ENCODE results near the gene CYYR1.
"Not testable (repeated sequence)": the region's sequence is repeated elsewhere in the genome, so short reads cannot be mapped to it uniquely, and the experiment has no call there.

Gene CYYR1

DNA sequence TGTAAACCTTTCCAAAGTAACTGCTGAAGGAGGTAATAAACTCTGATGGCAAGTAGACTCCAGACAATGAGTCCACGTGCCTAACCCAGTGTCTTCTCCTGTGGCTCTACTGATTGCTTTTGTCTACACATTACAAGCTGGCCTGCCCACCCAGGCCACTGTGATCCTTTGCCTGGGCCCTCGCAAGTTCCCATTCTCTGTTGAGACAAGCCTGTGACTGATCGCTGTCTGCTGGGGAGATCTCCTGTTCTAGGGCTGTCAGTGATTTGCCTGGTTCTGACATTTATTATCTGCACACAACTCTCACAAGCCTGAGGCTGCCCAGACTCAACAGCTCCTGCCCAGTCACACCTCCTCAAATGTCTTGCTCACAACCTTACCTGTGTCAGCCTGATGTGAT, 81.4 kb downstream of the CYYR1 start:
- DNase-seq (ENCODE audit: low read depth in 1 of 2, low spot score in 1 of 2) = no peak

DNA sequence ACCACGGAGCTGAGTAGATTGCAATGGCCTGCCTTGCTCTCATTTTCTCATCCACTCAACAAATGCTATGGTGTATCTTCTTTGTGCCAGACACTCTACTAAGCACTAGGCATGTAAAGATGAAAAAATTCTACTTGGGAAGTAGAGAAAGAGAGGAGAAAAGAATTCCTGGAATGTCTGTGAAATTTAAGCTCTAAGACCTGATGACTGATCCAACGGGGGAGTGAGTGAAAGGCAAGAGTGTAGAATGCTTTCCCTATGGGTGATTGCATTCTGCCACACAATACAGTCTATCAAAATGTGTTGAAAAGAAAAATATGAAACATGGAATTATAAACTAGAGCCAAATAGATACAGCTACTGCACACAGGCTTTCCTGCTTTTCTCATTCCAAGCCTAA, 82.3 kb downstream of the CYYR1 start:
- DNase-seq (ENCODE audit: low read depth in 1 of 2, low spot score in 1 of 2) = no peak

DNA sequence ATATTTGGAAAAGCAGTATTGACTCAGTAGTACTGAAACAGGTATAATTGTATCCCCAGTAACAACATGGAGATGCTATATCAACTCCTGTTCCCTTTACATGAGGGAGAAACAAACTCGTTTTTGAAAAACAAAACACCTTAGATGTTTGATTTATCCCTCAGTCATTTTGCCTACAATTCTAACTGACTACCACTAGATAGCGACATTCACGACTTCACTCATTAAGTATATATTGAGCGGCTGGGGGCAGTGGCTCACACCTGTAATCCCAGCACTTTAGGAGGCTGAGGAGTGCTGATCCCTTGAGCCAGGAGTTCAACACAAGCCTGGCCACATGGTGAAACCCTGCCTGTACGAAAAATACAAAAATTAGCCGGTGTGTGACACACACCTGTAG, 83.3 kb downstream of the CYYR1 start:
- no peak for DNase-seq (ENCODE audit: low read depth in 1 of 2, low spot score in 1 of 2)

- DNase-seq (ENCODE audit: low read depth in 1 of 2, low spot score in 1 of 2) = no peak
These were observed 85.1 kb downstream of the CYYR1 start for GRCh38 chr21:26487981-26488480.

DNA sequence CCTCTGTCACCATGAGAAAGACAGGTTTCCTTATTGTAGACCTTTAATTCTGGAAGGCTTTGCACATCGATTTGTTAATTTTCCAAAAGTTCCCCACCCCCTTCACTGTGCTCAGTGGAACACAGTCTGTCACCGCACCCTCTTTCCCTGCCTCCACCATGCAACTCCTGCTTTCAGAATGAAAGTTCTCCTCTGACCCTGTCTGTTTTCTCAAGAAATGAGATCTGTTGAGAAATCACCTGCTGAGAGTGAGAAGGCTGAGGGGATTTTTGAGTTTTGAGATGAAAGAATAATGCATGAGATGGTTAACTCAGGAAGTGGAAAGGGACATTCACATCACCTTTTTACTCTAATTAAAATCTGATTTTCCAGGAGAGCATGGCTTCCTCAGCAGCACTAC, 99.6 kb downstream of the CYYR1 start:
- DNase-seq (ENCODE audit: low read depth in 1 of 2, low spot score in 1 of 2) = no peak

DNA sequence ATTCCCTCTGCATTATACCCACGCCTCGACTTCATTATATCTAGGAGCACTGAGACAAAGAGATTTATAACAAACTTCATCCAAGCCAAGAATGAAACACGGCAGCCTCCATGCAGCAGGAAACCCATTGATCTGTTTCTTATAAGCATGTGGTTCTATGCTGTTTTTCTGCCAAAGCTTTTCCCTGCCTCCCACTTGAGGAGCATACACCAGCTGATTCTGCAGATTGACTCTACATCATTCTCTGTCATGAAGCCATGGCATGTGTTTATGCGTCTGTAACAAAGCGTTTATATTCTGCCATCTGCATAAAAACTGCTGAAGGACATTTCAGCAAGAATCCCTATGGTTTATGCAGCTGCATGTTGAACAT, 102.0 kb downstream of the CYYR1 start:
- DNase-seq (ENCODE audit: low read depth in 1 of 2, low spot score in 1 of 2) = no peak

DNA sequence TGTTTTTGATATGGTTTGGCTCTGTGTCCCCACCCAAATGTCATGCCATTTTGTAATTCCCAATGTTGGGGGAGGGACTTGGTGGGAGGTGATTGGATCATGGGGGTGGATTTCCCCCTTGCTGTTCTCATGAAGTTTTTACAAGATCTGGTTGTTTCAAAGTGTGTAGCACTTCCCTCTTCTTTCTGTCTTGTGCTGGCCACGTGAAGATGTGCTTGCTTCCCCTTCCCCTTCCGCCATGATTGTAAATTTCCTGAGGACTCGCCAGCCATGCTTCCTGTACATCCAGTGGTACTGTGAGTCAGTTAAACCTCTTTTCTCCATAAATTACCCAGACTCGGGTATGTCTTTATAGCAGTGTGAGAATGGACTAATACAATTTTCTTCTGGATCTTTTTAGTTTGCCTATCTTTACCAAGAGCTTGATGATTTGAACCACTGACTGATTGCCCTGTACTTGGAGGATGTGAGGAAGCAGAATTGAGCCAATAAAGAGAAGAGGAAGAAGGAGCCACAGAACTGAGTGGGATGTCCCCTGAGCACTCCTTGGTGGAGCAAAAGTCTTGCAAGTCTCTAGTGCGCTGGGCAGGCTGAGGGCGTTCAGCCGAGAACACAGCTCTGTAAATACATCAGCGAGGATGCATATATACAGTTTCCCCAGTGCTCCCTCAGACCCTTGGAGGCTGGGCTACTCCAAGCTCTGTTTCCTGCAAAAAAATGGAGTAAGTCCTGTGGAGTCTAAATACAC, 102.6 kb downstream of the CYYR1 start:
- DNase-seq (ENCODE audit: low read depth in 1 of 2, low spot score in 1 of 2) = no peak

DNA sequence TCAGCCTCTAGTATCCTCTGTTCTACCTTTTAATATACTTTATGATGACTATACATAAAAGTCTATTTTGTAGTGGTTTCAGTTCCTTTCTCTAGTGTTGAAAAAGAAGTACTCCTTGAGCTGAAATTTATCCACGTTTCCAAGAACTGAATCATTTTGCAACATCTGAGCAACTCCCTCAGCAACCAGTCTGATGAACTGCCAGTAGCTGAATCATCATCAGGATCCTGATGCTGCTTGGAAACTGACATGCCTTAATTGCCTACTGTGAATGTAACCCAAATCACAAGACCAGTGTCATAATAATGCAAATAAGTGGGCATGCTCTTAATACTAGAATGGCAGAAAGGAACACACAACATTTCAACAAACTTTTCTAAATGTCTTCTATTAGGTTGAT, 103.3 kb downstream of the CYYR1 start:
- no peak for DNase-seq (ENCODE audit: low read depth in 1 of 2, low spot score in 1 of 2)

GRCh38 chr21:26465916-26466315, 107.2 kb downstream of the CYYR1 start:
- no peak for DNase-seq (ENCODE audit: low read depth in 1 of 2, low spot score in 1 of 2)

- no peak for DNase-seq (ENCODE audit: low read depth in 1 of 2, low spot score in 1 of 2)
These were observed 111.6 kb downstream of the CYYR1 start for GRCh38 chr21:26461500-26461899.

- DNase-seq (ENCODE audit: low read depth in 1 of 2, low spot score in 1 of 2) = no peak
These were observed 112.5 kb downstream of the CYYR1 start for GRCh38 chr21:26460621-26461020.

GRCh38 chr21:26458854-26459253, 114.2 kb downstream of the CYYR1 start:
- DNase-seq (ENCODE audit: low read depth in 1 of 2, low spot score in 1 of 2) = not testable (repeated sequence)

- DNase-seq (ENCODE audit: low read depth in 1 of 2, low spot score in 1 of 2) = no peak
These were observed 115.3 kb downstream of the CYYR1 start for GRCh38 chr21:26457817-26458216.

- DNase-seq (ENCODE audit: low read depth in 1 of 2, low spot score in 1 of 2) = no peak
These were observed 119.8 kb downstream of the CYYR1 start for GRCh38 chr21:26453267-26453666.

DNA sequence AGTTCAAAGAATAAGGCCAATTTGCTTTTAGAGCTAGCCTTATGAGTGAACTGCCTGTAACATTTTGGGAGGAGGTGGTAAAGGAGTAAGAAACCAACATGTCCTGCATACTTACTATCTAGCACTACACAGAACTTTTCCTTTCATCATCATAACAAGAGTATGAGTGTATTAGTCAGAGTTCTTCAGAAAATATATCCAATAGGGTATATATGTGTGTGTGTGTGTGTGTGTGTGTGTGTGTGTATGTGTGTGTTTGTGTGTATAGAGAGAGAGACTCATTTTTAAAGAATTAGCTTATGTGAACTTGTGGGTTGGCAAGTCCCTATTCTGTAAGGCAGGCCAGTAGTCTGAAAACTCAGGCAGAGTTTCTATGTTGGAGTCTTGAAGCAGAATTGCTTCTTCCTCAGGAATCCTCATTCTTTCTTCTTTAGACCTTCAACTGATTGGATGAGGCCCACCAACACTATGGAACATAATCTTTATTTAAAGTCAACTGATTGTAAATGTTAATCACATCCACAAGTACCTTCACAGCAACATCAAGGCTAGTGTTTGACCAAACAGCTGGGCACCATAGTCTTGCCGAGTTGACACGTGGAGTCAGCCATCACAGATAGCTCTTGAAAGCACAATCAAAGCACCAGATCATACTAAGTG, 121.9 kb downstream of the CYYR1 start:
- DNase-seq (ENCODE audit: low read depth in 1 of 2, low spot score in 1 of 2) = no peak

DNA sequence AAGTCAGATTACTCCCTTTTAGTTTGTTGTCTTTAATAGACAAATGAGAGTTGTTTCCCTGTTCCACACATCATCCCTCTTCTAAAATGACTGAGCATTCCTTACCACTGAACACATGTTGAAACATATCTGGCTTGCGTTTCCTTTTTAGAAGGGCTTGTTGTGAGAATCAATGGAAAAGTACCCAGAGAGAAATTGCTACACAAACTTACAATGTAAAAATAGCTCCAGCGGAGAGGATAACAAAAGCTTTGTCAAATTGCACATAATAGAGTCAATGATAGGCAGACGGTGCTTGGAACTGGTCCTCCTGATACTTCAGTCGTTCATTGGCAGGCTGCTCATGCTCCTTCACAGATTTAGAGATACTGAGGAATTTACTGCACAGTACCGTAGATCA, 123.9 kb downstream of the CYYR1 start:
- no peak for DNase-seq (ENCODE audit: low read depth in 1 of 2, low spot score in 1 of 2)

DNA sequence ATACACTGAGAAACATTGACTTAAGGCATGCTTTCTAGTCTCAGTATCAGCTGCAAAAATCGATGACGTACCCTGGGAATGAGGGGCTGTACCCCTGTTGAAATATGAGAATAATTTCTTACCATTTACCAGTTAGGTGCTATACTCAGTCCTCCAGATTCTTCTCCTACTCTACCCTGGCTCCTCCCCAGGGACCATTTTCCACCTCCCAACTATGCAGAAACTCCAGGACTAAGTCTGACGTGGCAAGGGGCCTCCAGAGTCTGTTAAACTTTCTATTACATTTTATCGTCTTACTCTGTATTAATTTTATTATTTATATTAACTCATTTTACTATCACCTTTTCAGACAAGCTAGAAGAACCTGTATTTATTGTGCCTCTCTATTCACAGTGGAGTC, 124.3 kb downstream of the CYYR1 start:
- no peak for DNase-seq (ENCODE audit: low read depth in 1 of 2, low spot score in 1 of 2)

- DNase-seq (ENCODE audit: low read depth in 1 of 2, low spot score in 1 of 2) = no peak
These were observed 125.1 kb downstream of the CYYR1 start for GRCh38 chr21:26447932-26448475.

DNA sequence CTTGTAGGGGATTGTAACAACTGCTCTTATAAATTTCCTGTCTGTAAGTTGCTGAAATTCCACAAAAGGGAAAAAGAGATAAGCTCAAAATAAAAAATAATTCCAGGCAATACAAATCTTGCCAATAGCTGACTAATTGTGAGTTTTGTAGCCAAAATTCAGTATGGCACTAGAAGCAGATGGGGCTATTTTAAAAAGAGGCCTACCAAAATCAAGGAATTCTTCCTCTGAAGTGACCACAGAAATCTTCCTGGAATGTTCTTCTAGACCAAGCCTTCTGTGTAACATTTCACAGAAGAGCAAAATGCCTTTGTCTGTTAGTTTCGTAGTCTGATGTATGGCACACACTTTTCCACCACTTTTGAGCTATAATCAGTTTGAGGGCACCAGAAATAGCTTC, 127.6 kb downstream of the CYYR1 start:
- DNase-seq (ENCODE audit: low read depth in 1 of 2, low spot score in 1 of 2) = no peak

- no peak for DNase-seq (ENCODE audit: low read depth in 1 of 2, low spot score in 1 of 2)
These were observed 128.4 kb downstream of the CYYR1 start for GRCh38 chr21:26444646-26445045.

- no peak for DNase-seq (ENCODE audit: low read depth in 1 of 2, low spot score in 1 of 2)
These were observed 129.2 kb downstream of the CYYR1 start for GRCh38 chr21:26443867-26444266.

GRCh38 chr21:26443291-26443690, 129.8 kb downstream of the CYYR1 start:
- DNase-seq (ENCODE audit: low read depth in 1 of 2, low spot score in 1 of 2) = no peak

DNA sequence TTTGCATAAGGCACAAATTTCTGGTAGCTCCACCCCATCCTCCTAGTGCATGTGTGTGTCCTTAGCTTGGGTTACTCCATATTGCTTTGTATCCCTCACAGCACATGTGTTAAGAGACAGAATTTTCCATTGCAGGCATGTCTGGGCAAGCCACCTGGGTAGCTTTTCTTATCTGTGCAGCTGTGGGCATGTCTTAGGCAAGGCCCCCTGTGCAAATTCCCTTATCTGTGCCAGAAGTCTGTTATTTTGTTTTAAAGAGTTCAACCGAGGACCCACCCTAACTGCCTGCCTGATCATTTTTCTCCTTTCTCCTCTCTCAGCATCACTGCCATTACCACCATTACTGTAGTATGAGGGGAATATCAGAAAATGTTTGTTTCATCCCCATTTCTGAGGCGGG, 131.9 kb downstream of the CYYR1 start:
- no peak for DNase-seq (ENCODE audit: low read depth in 1 of 2, low spot score in 1 of 2)

Measured in activated T-helper 1 cell treated with anti-CD3 and anti-CD28 coated beads, Interleukin-2, amount 50 U/mL, for 16 hours (primary cell).